Measurements from ENCODE around the gene ARHGEF3.

ARHGEF3 gene

GRCh38 chr3:56784448-56785001 is 17.2 kb downstream of the ARHGEF3 start:
- no peak for TF ChIP-seq CTCF (conservative IDR thresholded peaks at IDR 0.05)
- no peak for TF ChIP-seq ZFX (IDR thresholded peaks at IDR 0.05)
- H3K27ac ChIP-seq: peak overlapping the region; percentile 40; the same call in 1 of the 2 replicates

- peak overlapping the region; percentile 40; the same call in 1 of the 2 replicates for H3K27ac ChIP-seq
These were observed 17.9 kb downstream of the ARHGEF3 start for GRCh38 chr3:56783644-56784447.

DNA sequence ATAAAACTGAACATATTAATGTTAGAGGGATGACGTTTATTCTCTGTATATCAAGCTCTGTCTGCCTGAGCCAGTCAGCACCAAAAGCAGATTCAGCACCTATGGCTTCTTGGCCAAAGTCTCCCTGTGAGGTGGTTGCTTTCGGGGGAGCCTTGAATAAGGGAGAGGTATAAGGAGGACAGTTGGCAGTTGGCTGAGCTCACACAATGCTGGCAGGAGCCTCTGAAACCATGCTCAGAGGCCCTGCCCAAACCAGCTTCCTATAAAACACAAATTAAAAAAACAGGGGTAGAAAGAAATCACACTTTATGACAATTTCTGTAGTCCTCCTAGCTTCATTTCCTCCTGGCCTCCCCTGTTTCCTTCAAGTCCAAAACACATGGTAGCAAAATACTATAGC is 18.8 kb downstream of the ARHGEF3 start:
- H3K27ac ChIP-seq: peak overlapping the region; percentile 69
- TF ChIP-seq CTCF (conservative IDR thresholded peaks at IDR 0.05) (no peak), ZFX (IDR thresholded peaks at IDR 0.05) (no peak)

More at GRCh38 chr3:56783644-56784447, 17.9 kb downstream of the ARHGEF3 start:
- TF ChIP-seq ZFX (IDR thresholded peaks at IDR 0.05) (no peak), CTCF (conservative IDR thresholded peaks at IDR 0.05) (no peak)

GRCh38 chr3:56782215-56782614 is 19.5 kb downstream of the ARHGEF3 start:
- H3K27ac ChIP-seq: peak overlapping the region; percentile 69; the same call in 1 of the 2 replicates
- no peak for TF ChIP-seq ZFX (IDR thresholded peaks at IDR 0.05)
- no peak for TF ChIP-seq CTCF (conservative IDR thresholded peaks at IDR 0.05)

DNA sequence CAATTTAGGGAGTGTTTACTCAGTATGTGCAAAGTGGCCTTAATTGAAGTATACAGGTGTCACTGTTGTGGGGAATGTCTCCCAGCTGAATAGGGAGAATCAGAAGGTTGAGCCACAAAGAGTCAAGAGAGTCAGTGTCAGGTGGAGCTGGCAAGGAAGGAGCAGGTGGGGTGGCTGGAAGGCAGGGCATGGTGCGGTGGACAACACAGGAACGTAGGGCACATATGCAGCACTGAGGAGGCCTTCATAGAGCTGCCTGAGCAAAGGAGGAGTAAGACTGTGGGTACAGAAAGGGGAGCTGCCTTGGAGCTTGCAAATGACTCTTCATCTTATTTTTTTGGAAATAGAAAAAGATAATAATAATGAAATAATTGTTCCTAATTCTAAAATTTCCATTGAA is 20.0 kb downstream of the ARHGEF3 start:
- TF ChIP-seq ZFX (IDR thresholded peaks at IDR 0.05): no peak
- no peak for TF ChIP-seq CTCF (conservative IDR thresholded peaks at IDR 0.05)
- H3K27ac ChIP-seq: peak overlapping the region; percentile 35; the same call in 1 of the 2 replicates

GRCh38 chr3:56780936-56781335 is 20.8 kb downstream of the ARHGEF3 start:
- TF ChIP-seq ZFX (IDR thresholded peaks at IDR 0.05): no peak
- no peak for TF ChIP-seq CTCF (conservative IDR thresholded peaks at IDR 0.05)
- peak overlapping the region; percentile 24; the same call in 1 of the 2 replicates for H3K27ac ChIP-seq

DNA sequence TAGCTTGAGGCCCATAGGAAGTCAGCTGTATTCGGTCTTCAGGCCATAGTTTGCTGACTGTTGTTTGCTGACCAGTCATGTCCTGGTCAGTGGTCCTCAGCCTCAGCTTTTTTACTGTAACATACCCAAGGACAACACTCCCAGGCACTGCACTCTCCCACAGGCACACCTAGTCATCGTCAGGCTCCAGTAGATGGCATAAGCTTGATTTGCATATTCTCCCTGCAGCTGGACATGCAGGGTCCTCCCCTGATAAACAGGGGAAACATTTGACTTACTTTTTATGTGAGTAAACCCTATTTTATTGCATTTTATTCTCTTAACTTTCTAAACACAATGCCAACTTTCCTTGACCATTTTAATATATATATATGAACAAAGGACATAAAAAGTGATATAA is 22.9 kb downstream of the ARHGEF3 start:
- TF ChIP-seq CTCF (conservative IDR thresholded peaks at IDR 0.05) (no peak), ZFX (IDR thresholded peaks at IDR 0.05) (no peak)
- H3K27ac ChIP-seq: no peak overlapping the region
